Gastroesophageal sphincter (tissue), 3 donors: Measurements from ENCODE around the gene CDK14.

ENCODE experiments used
- POLR2A ChIP-seq, 2 donors: fragments of 450-650 bp; IDR thresholded peaks; one replicate each; pipeline ENCODE4 v1.6.1; 2017; ENCODE audit warnings: antibody characterized with exemption in 2 of 2, mild to moderate bottlenecking in 2 of 2, moderate library complexity in 1 of 2
- TF ChIP-seq, protein P1 (sequence below), 4 experiments: fragments of 200-600 bp in 2 of 4; fragments of 450-650 bp in 2 of 4; sonication (generic) in 1 of 4; IDR thresholded peaks; one replicate each; pipeline ENCODE4 v1.5.1; 2017 to 2019; ENCODE audit warnings: antibody characterized with exemption in 4 of 4, mild to moderate bottlenecking in 2 of 4, moderate library complexity in 2 of 4

DNA sequence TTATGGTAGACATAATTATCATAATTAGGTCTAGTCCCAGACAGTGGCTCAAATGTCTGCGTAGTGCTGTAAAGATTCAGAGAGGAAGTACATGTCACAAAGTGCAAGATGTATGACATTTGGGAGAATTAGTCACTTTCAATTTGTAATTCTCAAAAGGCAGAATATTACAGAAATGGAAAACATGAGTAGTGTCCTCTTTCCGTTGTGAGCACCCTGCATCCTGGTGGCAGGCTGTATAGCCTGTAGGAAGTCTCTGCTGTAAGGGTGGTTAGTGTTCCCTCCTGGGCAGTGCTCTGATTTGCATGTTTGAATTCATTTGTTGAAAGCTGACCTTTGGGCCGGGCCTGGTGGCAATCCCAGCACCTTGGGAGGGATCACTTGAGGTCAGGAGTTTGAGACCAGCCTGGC is 17.0 kb downstream of the CDK14 start:
- TF ChIP-seq, protein P1, sequence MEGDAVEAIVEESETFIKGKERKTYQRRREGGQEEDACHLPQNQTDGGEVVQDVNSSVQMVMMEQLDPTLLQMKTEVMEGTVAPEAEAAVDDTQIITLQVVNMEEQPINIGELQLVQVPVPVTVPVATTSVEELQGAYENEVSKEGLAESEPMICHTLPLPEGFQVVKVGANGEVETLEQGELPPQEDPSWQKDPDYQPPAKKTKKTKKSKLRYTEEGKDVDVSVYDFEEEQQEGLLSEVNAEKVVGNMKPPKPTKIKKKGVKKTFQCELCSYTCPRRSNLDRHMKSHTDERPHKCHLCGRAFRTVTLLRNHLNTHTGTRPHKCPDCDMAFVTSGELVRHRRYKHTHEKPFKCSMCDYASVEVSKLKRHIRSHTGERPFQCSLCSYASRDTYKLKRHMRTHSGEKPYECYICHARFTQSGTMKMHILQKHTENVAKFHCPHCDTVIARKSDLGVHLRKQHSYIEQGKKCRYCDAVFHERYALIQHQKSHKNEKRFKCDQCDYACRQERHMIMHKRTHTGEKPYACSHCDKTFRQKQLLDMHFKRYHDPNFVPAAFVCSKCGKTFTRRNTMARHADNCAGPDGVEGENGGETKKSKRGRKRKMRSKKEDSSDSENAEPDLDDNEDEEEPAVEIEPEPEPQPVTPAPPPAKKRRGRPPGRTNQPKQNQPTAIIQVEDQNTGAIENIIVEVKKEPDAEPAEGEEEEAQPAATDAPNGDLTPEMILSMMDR (IDR thresholded peaks at IDR 0.05): no peak
- TF ChIP-seq POLR2A (IDR thresholded peaks at IDR 0.05): no peak
